Sigmoid colon (tissue), 4 donors: Measurements from ENCODE around the gene MICALL2.

Source experiments
- CTCF ChIP-seq, 4 experiments: fragments of 450-650 bp in 3 of 4; fragments of 200-600 bp in 1 of 4; IDR thresholded peaks; one replicate each; pipeline ENCODE4 v1.5.1; 2016 to 2019; ENCODE audit warnings: antibody characterized with exemption in 4 of 4, mild to moderate bottlenecking in 3 of 4, moderate library complexity in 2 of 4
- EP300 ChIP-seq, 4 donors: sonication (generic); formaldehyde crosslinking; IDR thresholded peaks; one replicate each; pipeline ENCODE4 v1.6.1; 2017; ENCODE audit warnings: antibody characterized with exemption in 4 of 4
- POLR2A ChIP-seq, 2 donors: fragments of 450-650 bp; IDR thresholded peaks; one replicate each; pipeline ENCODE4 v1.6.1; 2016; ENCODE audit warnings: antibody characterized with exemption in 2 of 2, mild to moderate bottlenecking in 2 of 2, moderate library complexity in 2 of 2

- TF ChIP-seq CTCF (IDR thresholded peaks at IDR 0.05) (no peak), POLR2A (IDR thresholded peaks at IDR 0.05) (no peak), EP300 (IDR thresholded peaks at IDR 0.05) (no peak)
These were observed 46.7 kb upstream of the MICALL2 start for GRCh38 chr7:1505731-1506550.
